GM21423 (cell line): Measurements from ENCODE around the gene KLHL6.
"Not testable (repeated sequence)": the region's sequence is repeated elsewhere in the genome, so short reads cannot be mapped to it uniquely, and the experiment has no call there.

Experiments
- ATAC-seq: cut with Tn5 transposase; IDR thresholded peaks from one replicate; pipeline ENCODE4 v1.9.1; 2021; ENCODE audit warnings: mild to moderate bottlenecking, moderate library complexity; ENCODE audit not compliant: unreplicated experiment

Gene KLHL6

DNA sequence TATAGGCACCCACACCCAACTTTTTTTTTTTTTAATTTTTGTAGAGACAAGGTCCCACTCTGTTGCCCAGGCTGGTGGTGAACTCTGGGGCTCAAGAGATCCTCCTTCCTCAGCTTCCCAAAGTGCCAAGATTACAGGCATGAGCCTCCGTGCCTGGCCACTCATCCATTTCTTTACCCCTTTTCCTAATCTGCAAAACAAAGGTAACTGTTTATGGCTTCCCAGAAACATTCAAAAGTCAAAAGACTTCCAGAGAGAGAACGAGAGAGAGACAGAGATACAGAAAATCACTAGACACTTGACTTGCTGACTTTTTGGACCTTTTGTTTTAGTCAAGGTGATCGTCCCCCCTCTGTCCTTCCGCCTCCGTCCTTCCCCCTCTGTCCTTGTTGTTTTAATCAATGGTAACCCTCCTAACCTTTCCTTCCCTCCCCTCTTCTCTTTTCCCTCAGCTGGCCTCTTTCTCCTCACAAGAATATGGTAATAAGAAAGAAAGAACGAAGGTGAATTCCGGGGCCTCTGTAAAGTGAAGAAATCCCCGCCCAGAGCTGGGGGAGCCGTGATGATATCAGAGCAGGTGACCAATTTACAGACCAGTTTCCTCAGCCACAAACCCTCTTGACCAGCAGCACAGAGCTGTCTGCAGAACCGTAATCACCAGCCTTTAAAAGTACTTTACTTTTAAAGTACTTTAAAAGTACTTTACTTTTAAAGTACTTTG, 21.9 kb downstream of the KLHL6 start:
- ATAC-seq, result no peak

GRCh38 chr3:183532620-183533411, 22.7 kb downstream of the KLHL6 start:
- no peak for ATAC-seq

GRCh38 chr3:183529717-183530116, 25.8 kb downstream of the KLHL6 start:
- no peak for ATAC-seq

GRCh38 chr3:183529185-183529584, 26.3 kb downstream of the KLHL6 start:
- ATAC-seq, result no peak

GRCh38 chr3:183528758-183529157, 26.7 kb downstream of the KLHL6 start:
- ATAC-seq, result not testable (repeated sequence)

DNA sequence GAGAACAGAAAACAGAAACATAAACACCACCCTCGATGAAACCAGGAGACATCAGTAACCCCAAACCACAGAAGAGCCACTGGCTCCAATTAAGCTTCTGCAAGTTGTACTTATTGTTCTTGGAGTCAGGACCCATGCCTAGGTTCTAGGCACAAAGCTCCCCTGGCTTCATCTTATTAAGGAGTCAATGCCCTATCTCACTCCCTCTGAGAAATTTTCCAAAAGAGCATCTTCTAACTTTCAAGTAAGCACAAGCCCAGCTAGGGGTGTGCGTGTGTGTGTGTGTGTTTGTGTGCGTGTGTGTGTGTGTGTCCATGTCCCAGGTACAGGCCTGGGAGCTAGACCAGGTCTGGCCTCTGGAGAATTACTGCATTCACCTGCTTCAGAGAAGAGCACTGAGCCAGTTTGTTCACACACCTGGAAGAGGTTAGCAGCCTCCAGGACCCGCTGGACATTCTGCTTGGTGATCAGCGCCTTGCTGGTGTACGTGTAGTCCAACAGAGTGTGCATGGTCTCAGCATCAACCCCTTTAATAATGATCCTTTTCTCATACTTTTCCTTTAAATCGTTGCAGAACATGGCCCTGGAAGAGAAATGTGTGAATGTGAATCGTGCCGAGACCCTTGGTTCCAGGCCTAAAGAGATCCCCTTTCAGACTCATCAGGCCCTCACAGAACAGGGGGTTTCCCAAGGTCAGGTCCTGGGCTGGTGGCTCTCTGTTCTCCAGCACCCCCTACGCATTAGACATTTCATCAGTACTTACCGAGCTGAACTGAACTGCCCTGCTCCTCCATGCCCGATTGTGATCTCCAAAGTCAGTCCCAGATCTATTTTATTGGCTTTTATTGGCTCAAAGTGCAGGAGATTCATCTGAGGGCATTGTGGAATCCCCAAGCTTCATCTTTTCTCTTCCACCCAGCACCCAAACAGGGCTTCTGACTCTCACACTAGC, 27.8 kb downstream of the KLHL6 start:
- ATAC-seq, result peak; percentile 90

DNA sequence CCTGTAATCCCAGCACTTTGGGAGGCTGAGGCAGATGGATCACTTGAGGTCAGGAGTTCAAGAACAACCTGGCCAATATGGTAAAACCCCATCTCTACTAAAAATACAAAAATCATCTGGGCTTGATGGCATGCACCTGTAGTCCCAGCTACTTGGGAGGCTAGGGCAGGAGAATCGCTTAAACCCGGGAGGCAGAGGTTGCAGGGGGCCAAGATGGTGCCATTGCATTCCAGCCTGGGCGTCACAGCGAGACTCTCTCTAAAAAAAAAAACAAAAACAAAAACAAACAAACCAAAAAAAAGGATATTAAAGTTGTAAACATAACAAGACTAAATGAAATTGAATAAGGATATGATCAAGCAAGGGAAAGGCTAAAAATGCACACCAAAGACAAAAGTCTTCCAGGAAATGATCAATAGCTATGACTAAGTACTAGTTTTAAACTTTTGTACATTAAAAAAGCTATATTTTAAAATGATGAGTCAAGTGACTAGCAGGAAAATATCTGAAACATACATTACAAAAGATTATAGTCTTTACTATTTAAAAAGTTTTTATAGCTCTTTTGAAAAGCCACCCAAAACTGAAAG, 28.6 kb downstream of the KLHL6 start:
- ATAC-seq, result no peak

GRCh38 chr3:183524476-183524875, 31.0 kb downstream of the KLHL6 start:
- ATAC-seq, result no peak

GRCh38 chr3:183520741-183521556, 34.6 kb downstream of the KLHL6 start:
- not testable (repeated sequence) for ATAC-seq

- ATAC-seq, result not testable (repeated sequence)
Observed at GRCh38 chr3:183520295-183520694, 35.2 kb downstream of the KLHL6 start.

DNA sequence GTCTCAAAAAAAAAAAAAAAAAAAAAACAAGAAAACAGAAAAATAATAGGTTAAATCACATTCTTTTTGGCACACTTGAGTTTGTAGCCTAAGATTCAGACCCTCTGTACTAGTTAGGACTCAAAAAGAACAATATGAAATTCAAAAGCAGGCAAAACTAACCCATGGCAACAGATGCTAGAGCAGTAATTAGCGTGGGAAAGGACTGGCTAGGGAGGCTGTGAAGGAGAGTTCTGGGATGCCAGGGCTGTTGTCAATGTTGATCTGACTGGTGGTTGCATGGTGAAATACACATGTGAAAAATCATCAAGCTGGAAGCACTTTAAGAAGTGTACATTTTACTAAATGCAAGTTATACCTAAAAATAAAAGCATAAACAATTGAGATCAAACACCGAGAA, 35.6 kb downstream of the KLHL6 start:
- no peak for ATAC-seq

GRCh38 chr3:183518491-183519251, 36.8 kb downstream of the KLHL6 start:
- ATAC-seq, result no peak

DNA sequence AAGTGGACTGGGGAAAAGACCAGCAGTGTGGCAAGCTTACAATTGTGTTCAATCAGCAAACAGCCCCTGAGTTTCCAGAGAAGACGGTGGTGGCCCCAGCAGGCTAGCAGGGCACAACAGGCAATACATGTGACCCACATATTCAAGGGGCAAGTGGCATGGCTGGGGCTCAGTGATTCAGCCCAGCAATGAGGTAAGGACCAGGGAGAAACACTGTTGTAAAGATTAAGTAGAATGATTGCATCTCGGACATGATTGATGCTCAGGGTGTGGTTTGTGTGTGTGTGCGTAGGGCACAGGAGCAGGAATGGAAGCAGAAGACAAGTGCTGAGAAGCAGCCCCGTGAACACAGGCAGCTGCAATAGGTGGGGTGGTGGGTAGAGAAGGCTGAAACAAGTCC, 37.9 kb downstream of the KLHL6 start:
- no peak for ATAC-seq

- ATAC-seq, result peak; percentile 76
Observed at GRCh38 chr3:183515968-183516851, 39.3 kb downstream of the KLHL6 start.

- ATAC-seq, result no peak
Observed at GRCh38 chr3:183514021-183514420, 41.5 kb downstream of the KLHL6 start.

GRCh38 chr3:183513046-183513706, 42.3 kb downstream of the KLHL6 start:
- ATAC-seq, result no peak

DNA sequence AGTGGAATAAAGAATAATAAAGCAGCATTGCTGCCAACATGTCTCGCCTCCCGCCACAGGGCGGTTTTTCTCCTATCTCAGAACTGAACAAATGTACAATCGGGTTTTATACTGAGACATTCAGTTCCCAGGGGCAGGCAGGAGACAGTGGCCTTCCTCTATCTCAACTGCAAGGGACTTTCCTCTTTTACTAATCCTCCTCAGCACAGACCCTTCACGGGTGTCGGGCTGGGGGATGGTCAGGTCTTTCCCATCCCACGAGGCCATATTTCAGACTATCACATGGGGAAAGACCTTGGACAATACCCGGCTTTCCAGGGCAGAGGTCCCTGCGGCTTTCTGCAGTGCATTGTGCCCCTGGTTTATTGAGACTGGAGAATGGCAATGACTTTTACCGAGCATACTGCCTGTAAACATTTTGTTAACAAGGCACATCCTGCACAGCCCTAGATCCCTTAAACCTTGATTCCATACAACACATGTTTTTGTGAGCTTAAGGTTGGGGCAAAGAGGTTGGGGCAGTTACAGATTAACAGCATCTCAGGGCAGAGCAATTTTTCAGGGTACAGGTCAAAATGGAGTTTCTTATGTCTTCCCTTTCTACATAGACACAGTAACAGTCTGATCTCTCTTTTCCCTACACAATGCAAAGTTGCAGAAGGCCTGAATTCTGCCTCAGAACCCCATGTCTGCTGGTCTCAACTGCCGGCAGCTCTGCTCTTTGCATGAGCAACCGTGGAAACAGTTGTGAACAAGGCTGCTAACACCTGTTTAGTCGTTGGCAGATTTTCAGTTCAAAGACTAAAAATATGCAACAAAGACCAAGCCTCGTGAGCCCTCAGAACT, 44.0 kb downstream of the KLHL6 start:
- ATAC-seq, result not testable (repeated sequence)
